CD4-positive, alpha-beta T cell (primary cell): ENCODE measurements around the gene NOTCH2. TPM values are rescaled to one million over a fixed set of nuclear protein-coding genes. Genes with fewer than 3 reads are reported as not detected.
"Not testable (repeated sequence)": the region's sequence is repeated elsewhere in the genome, so short reads cannot be mapped to it uniquely, and the experiment has no call there.

Source experiments
- ATAC-seq: fragments of 200-7000 bp; cut with Tn5 transposase; one replicate; pipeline ENCODE4 v1.10.0; 2022; ENCODE audit warnings: mild to moderate bottlenecking; ENCODE audit not compliant: poor library complexity
- CTCF ChIA-PET: fragments of 350-600 bp; sonication (Branson Sonifier 250); formaldehyde crosslinking; loops from one replicate; lab custom pipeline; 2021; ENCODE audit warnings: antibody characterized with exemption, inconsistent platforms; lab: Charles Lee
- POLR2A ChIA-PET: fragments of 350-600 bp; sonication (Branson Sonifier 250); formaldehyde crosslinking; loops from one replicate; lab custom pipeline; 2021; ENCODE audit warnings: antibody characterized with exemption, inconsistent platforms; lab: Charles Lee
- DNase-seq, 14 experiments: peaks; one replicate each; pipeline ENCODE4 v3.0.0-alpha.2; 2013 to 2020; ENCODE audit warnings: mixed read lengths in 2 of 14
- H3K27ac ChIP-seq, 2 donors: one replicate each; pipeline versions ENCODE4 v1.5.1 to v1.7.0; 2013; ENCODE audit warnings: low read length in 2 of 2, low read depth in 1 of 2, mild to moderate bottlenecking in 1 of 2
- H3K27me3 ChIP-seq, 2 experiments: 1 replicate in 1 of 2; 2 replicates in 1 of 2; pipeline versions ENCODE4 v1.6.1 to v1.7.0; 2013; ENCODE audit warnings: low read length in 2 of 2, control low read depth in 1 of 2, mild to moderate bottlenecking in 1 of 2, moderate library complexity in 1 of 2; ENCODE audit not compliant: insufficient read depth in 2 of 2, control insufficient read depth in 1 of 2
- H3K36me3 ChIP-seq: one replicate; pipeline ENCODE4 v1.6.1; 2013; ENCODE audit warnings: low read length, control low read depth; ENCODE audit not compliant: insufficient read depth
- H3K4me1 ChIP-seq: one replicate; pipeline ENCODE4 v1.6.1; 2013; ENCODE audit warnings: low read length, control low read depth; ENCODE audit not compliant: insufficient read depth
- H3K4me3 ChIP-seq: one replicate; pipeline ENCODE4 v1.5.1; 2013; ENCODE audit warnings: mild to moderate bottlenecking, low read length, moderate library complexity
- H3K9me3 ChIP-seq, 2 experiments: 1 replicate in 1 of 2; 2 replicates in 1 of 2; pipeline versions ENCODE4 v1.6.1 to v1.7.0; 2013; ENCODE audit warnings: low read length in 2 of 2, mild to moderate bottlenecking in 2 of 2, control low read depth in 1 of 2, moderate library complexity in 1 of 2; ENCODE audit not compliant: control insufficient read depth in 1 of 2, insufficient read depth in 1 of 2
- H3K27ac Mint-ChIP-seq: one replicate; pipeline ENCODE4 v1.8.0; 2020; ENCODE audit warnings: mixed read lengths
- H3K27me3 Mint-ChIP-seq: one replicate; pipeline ENCODE4 v1.8.0; 2021; ENCODE audit warnings: mixed read lengths
- H3K36me3 Mint-ChIP-seq: one replicate; pipeline ENCODE4 v1.8.0; 2021; ENCODE audit warnings: low read depth, mixed read lengths
- H3K4me1 Mint-ChIP-seq: one replicate; pipeline ENCODE4 v1.8.0; 2021; ENCODE audit warnings: low read depth, mixed read lengths
- H3K4me3 Mint-ChIP-seq: one replicate; pipeline ENCODE4 v1.8.0; 2020; ENCODE audit warnings: mild to moderate bottlenecking, mixed read lengths
- H3K9me3 Mint-ChIP-seq: one replicate; pipeline ENCODE4 v1.8.0; 2020; ENCODE audit warnings: mixed read lengths
- CTCF ChIP-seq: fragments of 200-600 bp; IDR thresholded peaks from one replicate; pipeline ENCODE4 v1.8.0; 2022; ENCODE audit warnings: antibody characterized with exemption, mild to moderate bottlenecking
- intact Hi-C, 2 experiments: fragments of 100-400 bp; cut with DNase I in 1 of 2; cut with micrococcal nuclease in 1 of 2; formaldehyde crosslinking; loops; one replicate each; pipeline versions ENCODE4 v1.15.1 to v1.9.0; 2023 to 2025; cut with DNase I, micrococcal nuclease
- total RNA-seq, 174 experiments: library from RNA in 2 of 174; stranded (reverse) in 2 of 174; gene quantifications; one replicate each; pipeline ENCODE4 v1.2.3 and lab custom pipeline; 2021 to 2026

The NOTCH2 gene
- total RNA-seq, 2 experiments from 2014 or later: 27.5 to 29.4 TPM

GRCh38 chr1:119981496-119981895 is 88.0 kb downstream of the NOTCH2 start:
- POLR2A ChIA-PET: no interaction called here
- Histone ChIP-seq H3K9me3 (no peaks in the 10 kb centered on the region), H3K4me3 (no peak overlapping the region), H3K27me3 (no peaks in the 10 kb centered on the region), H3K27ac (no peak overlapping the region), H3K36me3 (peaks cover 9% of the 10 kb centered on the region), H3K4me1 (no peaks in the 10 kb centered on the region)
- ATAC-seq (no peak), DNase-seq (no peak)
- H3K27ac Mint-ChIP-seq: no peak overlapping the region
- peaks cover 8% of the 10 kb centered on the region for H3K4me1 Mint-ChIP-seq
- H3K9me3 Mint-ChIP-seq: no peaks in the 10 kb centered on the region
- H3K27me3 Mint-ChIP-seq: no peaks in the 10 kb centered on the region
- CTCF ChIA-PET: interaction anchor here (2.0 kb wide), 1 partner anchor 13 kb away, joined by 6 read pairs; no protein-coding TSS in a partner anchor
- H3K4me3 Mint-ChIP-seq: no peak overlapping the region
- no peak for TF ChIP-seq CTCF
- H3K36me3 Mint-ChIP-seq: peaks cover 41% of the 10 kb centered on the region
- intact Hi-C loops: loop anchor here in 1 of 2 experiments (2.0 kb wide), 1 partner anchor 21 kb away; no protein-coding TSS in a partner anchor

- Mint-ChIP-seq H3K27me3 (no peaks in the 10 kb centered on the region), H3K27ac (no peak overlapping the region), H3K4me3 (no peak overlapping the region), H3K9me3 (no peaks in the 10 kb centered on the region), H3K36me3 (peaks cover 36% of the 10 kb centered on the region), H3K4me1 (no peaks in the 10 kb centered on the region)
- no peak for ATAC-seq
- Histone ChIP-seq H3K4me3 (no peak overlapping the region), H3K36me3 (peaks cover 15% of the 10 kb centered on the region), H3K27ac (no peak overlapping the region), H3K27me3 (no peaks in the 10 kb centered on the region), H3K4me1 (no peaks in the 10 kb centered on the region), H3K9me3 (no peaks in the 10 kb centered on the region)
- intact Hi-C loops: no loop called here
- no peak for TF ChIP-seq CTCF
- ChIA-PET POLR2A (no interaction called here), CTCF (interaction anchor here (1.2 kb wide), 1 partner anchor 10 kb away, joined by 4 read pairs; no protein-coding TSS in a partner anchor)
- no peak for DNase-seq
These were observed 91.4 kb downstream of the NOTCH2 start for GRCh38 chr1:119978018-119978505.

- CTCF ChIA-PET, ATAC-seq, H3K4me1 Mint-ChIP-seq, H3K27me3 Mint-ChIP-seq, H3K4me3 ChIP-seq, DNase-seq, H3K9me3 ChIP-seq, H3K27ac ChIP-seq, H3K9me3 Mint-ChIP-seq, H3K4me1 ChIP-seq, H3K27me3 ChIP-seq, H3K27ac Mint-ChIP-seq, H3K4me3 Mint-ChIP-seq, intact Hi-C loops, POLR2A ChIA-PET: not testable (repeated sequence)
- H3K36me3 ChIP-seq: peaks cover 16% of the 10 kb centered on the region
- peaks cover 36% of the 10 kb centered on the region for H3K36me3 Mint-ChIP-seq
These were observed 92.2 kb downstream of the NOTCH2 start for GRCh38 chr1:119977113-119977736.

GRCh38 chr1:119975582-119976254 is 93.7 kb downstream of the NOTCH2 start:
- H3K36me3 Mint-ChIP-seq: peaks cover 42% of the 10 kb centered on the region
- POLR2A ChIA-PET, H3K9me3 Mint-ChIP-seq, H3K4me1 ChIP-seq, DNase-seq, H3K27ac Mint-ChIP-seq, H3K4me3 ChIP-seq, H3K27me3 ChIP-seq, ATAC-seq, H3K4me3 Mint-ChIP-seq, H3K27me3 Mint-ChIP-seq, intact Hi-C loops, H3K9me3 ChIP-seq, H3K27ac ChIP-seq, CTCF ChIA-PET, H3K4me1 Mint-ChIP-seq: not testable (repeated sequence)
- H3K36me3 ChIP-seq: peaks cover 27% of the 10 kb centered on the region
